Right renal pelvis (tissue), 4 donors: Measurements from ENCODE around the gene C8G. TPM values are rescaled to one million over a fixed set of nuclear protein-coding genes. Genes with fewer than 3 reads are reported as not detected.

Experiments
- DNase-seq, 4 donors: peaks; one replicate each; pipeline ENCODE4 v3.0.0-alpha.2; 2013; ENCODE audit warnings: low read depth in 4 of 4, low spot score in 3 of 4, missing footprints in 1 of 4
- polyA plus RNA-seq, 4 donors: library from polyadenylated mRNA; unstranded; fragments of 120-200 nt; gene quantifications; one replicate each; pipeline ENCODE4 v1.2.1, GENCODE V29; 2013; ENCODE audit not compliant: insufficient read length in 4 of 4

Gene C8G
- polyA plus RNA-seq, 4 donors, result 0.36 to 1.1 (median 0.90) TPM

DNA sequence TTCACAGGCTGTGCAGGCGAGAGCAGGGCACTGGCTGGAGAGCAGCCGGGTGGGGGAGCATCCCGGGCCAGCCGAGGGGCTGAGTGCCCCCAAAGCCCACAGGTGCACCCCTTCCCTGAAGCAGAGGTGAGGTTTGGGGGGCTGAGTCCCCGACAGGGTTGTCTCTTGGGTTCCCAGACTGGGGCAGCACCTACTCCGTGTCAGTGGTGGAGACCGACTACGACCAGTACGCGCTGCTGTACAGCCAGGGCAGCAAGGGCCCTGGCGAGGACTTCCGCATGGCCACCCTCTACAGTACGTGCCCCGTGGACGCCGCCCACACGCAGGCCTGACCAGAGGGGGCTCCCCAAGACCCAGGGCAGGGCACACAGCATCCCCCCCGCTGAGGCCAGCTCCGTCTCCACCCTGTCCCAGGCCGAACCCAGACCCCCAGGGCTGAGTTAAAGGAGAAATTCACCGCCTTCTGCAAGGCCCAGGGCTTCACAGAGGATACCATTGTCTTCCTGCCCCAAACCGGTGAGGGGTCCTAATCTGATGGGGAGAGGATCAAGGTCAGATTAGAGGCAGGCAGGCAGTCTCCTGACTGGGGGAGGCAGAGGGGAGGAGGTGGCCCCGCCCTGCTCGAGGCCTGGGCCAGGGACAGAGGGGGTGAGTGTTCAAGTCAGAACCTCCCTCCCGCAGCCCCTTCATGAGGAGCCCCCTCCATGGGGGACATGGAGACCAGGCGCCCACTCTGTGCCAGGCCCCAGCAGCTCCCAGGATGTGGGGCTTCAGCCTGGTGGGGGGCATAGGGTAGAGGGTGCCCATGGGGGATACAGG, 34.9 kb downstream of the C8G start:
- no peak for DNase-seq

DNA sequence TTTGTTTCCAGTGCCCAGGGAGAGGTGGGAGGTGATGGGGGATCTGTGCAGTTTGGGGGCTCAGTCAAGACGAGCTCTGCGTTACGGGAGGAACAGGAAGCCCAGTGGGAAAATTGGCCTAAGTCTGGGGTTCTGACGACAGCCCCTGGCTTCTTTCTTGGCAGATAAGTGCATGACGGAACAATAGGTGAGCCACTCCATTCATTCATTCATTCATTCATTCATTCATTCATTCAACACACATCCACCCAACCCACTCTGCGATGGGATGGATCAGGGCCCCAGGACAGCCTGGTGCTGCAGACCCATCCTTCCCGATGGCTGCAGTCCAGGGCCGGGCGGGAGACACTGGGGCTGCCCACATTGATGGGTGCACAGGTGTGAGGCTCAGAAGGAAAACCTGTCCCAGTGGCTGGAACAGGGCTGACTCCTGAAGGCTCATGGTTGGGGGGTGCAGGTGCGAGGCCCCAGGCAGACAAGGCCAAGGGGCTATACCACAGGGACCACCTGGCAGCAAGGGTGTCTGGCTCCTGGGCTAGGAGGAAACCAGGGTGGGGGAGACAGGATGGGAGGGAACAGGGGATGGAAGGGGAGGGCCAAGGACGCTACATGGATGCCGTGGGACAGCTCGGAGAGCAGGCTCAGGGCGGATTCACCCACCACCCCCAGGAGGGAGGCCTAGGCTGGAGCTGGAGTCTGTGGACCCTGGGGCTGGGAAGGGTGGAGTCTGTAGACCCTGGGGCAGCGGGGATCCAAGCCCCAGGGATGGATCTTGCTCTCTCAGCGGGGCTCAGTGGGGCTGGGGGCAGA, 35.8 kb downstream of the C8G start:
- DNase-seq, result no peak

DNA sequence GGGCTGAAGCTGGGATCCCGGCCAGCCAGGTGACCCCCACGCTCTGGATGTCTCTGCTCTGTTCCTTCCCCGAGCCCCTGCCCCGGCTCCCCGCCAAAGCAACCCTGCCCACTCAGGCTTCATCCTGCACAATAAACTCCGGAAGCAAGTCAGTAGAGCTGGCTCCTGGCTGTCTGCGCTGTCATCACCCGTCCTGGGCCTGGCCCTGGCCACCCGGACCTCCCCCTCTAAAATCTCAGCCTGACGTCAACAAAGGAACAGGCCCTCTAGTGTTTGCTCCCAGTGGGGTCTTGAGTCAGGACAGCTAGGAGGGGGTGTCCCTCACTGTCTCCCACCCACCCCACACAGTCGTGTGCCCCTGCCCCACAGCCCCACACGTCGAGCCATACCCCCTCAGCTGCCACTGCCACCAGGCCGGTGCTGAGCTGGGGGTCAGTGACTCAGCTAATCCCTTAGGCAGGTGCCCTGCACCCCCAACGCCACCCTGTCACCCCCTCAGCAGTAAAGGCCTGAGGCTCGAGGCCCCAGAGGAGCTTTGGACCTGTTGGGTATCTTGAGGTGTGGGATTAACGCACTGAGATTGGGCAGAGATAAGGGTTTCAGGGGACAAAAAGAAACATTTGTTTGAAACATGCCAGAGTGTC, 36.7 kb downstream of the C8G start:
- DNase-seq, result no peak

DNA sequence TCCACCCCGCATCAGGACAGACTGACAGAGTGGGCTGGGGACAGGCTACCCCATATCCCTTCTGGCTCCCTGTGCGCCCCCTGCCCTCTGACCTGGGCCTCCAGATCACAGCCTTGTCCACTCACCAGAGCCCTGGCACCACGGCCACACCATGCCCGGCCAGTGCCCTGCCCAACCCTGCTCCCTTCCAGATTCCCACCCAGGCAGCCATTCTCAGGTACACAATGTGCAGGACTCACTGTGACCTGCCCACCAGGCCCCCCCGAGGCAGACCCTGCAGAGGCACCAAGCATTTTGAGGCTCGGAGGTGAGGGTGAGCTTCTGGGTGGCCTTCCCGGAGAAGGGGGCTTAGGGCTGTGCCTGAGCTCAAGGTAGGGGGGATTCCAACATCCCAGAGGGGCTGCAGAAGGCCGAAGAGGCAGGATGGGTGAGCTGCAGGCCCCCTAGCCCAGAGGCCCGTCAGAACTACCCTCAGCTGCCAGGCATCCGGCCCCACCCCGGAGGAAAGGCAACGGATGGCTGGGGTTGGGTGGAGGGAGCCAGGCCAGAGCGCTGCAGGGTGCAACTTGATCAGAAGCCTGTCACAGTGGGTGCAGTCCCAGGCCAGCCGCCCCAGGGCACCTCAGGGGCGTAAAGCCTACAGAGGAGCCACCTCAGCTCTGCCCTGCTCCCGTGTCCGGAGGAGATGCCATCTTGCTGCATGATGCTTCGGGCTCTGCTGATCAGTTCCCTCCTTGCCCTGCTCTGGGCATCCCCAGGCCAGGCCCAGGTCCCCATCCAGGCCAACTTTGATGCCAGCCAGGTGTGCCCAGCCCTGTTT, 37.4 kb downstream of the C8G start, which contains the start of gene LCNL1:
Gene LCNL1 (plus strand): TSS at position 762 of the 820 bp plus-strand sequence. CDS start 594 bp downstream, outside the sequence.
- no peak for DNase-seq

DNA sequence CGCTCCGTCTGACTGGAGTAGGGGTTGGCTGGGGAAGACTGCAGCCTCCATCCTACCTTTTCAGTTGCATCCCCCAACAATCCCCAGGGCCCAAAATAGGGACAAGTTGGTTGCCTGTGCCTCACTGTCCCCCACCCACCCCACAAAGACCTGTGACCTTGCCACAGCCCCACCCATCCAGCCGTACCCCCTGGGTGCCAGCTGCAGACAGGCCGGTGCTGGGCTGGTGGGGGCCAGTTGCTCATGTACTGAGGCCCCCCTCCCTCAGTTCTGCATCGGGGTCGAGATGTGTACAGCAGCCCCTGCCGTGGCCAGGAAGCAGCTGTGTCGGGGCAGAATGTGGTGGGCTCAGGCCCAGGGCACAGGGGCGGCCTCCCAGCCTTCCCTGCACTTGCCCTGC, 38.1 kb downstream of the C8G start:
- DNase-seq, result no peak

DNA sequence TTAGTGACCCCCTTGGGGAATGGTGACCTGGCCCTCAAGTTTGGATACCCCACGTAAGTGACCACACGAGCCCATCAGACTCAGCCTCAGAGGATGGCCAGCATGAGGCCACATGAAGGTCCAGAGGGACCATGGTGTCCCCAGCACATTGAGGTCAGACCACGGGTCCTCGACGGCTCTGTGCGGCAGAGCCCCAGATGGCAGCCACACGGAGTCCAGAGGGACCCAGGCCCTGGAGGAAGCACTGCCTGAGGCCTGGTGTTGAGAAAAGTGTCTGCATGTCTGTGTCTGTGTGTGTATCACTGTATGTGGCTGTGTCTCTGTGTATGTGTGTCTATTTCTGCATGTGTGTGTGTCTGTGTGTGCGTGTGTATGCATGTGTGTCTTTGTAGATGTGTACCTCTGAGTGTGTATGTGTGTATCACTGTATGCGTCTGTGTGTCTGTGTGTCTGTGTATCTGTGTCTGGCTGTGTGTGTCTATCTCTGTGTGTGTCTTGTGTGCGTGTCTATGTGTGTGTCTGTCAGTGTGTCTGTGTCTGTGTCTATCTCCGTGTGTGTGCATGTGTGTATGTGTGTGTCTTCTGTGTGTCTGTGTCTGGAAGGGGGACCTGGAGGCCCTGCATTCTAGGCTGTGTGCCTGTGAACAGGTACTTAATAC, 38.7 kb downstream of the C8G start:
- no peak for DNase-seq

DNA sequence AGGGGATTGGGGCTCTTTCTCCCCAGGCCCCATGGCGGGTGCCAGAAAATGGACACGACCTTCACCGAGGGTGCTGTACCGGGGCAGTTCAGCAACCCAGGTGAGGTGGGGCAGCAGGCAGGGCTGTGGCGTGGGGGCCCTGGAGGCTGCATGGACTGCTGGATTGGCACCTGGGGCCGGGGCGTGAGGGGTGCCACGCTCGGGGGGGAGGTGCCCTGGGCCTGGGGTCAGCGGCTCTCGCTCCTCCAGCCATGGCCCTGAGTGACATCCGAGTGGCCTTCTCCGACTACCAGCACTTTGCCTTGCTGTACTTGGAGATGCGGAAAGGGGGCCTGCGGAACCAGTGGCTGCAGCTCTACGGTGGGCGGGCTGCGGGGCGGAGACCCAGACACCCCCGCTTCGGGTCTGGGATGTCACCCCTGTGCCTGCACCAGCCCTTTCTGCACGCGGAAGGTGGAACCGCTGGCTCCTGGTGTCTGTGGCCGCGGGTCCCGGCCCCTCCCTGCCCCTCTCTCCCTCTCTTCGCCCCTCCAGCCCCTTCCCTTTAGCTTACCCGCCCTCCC, 39.5 kb downstream of the C8G start:
- DNase-seq, result no peak

DNA sequence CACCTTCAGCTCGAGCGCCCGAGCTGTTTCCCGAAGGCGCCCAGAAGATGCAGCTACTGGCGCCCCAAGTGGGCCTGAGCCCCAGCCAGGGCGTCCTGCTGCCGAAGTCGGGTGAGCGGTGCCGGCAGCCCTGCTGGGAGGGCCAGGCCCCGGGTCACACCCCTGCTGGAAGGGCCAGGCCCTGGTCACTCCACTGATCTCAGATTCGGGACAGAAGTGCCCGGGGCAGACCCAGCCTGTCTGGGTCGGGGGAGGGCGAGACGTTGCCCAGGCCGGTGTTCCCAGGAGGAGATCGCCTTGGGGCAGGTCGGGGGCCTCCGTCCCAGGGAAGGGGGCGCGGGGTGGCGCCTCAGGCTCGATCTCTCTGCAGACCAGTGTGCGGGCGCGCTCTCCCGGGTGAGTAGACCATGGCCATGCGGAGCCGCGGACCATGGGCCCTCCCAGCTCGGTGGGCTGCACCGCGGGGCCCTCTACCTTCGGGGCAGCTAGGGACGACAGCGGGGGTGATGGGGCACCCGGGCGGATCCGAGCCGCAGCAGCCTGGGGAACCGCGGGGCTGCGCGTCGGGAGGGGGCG, 40.1 kb downstream of the C8G start:
- DNase-seq, result no peak

DNA sequence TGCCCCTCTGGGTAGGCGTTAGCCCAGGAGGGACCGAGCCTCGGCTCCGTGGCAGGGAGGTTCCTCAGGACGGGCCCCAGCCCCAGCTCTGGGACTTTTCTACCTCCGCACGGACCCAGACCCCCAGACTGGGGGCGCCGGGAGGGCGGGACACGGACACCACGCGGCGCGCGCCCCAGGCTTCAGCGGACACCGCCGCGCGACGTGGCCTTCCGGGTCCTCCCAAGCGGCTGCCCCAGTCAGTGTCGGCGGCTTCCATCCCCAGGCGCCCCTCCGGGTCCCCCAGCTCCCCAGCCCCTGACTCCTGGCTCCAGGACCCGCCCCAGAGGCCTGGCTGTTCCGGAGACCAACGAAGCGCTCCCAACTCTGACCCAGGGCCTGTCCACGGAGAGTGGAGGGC, 40.8 kb downstream of the C8G start:
- DNase-seq, result no peak

DNA sequence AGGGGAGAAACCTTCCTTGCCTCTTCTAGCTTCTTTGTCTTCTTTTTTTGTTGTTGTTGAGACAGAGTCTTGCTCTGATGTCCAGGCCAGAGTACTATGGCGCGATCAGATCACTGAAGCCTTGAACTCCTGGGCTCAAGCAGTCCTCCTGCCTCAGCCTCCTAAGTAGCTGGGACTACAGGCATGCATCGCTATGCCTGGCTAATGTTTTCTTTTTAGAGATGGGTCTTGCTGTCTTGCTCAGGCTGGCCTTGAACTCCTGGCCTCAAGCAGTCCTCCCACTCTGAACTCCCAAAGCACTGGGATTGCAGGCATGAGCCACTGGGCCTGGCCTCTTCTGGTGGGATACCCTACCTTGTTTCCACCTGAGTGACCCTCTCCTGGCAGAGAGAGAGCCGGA, 43.8 kb downstream of the C8G start:
- no peak for DNase-seq

DNA sequence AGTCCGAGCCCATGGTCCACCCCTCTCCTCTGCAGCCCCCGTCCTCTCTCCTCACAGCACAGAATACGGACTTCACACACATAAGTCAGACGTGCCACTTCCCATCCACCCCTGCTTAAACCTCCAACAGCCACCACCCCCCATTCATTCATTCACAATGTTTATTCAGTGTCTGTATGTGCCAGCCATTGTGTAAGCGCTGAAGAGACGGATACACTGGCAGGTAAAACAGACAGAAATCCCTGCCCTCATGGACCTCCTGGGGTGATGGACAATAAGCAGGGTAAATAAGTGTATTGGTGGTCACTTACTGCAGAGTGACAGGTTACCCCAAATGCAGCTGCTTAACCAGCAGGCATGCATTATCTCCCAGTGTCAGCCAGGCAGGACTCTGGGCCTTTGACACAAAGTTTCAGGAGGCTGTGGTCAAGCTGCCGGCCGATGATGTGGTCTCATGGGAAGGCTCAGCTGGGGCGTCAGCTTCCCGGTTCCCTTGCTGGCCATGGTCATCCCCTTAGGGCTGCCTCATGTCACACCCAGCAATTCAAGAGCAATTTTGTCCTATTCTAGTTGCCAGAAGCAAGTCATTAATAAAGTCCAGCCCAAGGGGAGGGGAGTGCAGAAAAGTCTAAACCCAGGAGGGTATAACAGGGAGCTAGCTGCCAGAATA, 45.3 kb downstream of the C8G start:
- DNase-seq, result no peak

DNA sequence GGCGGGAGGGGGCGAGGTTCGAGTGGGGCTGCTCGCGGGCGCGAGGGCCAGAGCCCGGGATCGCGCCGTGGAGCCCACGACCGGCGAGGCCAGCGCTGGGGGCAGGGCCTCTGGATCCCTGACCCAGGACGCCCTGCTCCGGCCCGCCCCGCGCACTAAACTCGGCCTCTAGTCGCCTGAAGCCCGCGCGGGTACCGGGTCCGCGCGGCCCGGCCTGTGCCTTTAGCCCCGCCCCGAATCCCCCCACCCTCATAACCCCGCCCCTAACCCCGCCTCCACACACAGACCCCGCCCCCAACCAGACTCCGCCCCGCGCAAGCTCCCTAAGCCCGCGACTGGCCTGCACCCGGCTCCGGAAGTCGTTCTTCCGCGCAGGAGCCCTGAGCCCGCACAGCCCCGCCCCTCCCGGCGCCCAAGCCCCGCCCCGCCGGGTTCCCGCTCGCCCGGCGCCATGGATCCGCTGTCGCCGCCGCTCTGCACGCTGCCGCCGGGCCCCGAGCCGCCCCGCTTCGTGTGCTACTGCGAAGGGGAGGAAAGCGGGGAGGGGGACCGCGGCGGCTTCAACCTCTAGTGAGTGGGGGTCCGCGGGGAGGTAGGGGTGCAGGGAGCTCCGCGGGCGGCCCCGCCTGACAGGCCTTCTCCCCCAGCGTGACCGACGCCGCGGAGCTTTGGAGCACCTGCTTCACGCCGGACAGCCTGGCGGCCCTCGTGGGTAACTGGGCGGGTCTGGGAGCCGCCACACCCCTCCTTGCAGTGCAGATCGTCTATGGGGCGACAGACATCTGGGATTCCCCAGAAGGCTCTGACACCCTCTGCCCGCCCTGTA, 47.2 kb downstream of the C8G start, which contains the start of gene PAXX:
Gene PAXX (plus strand): TSS at position 430 of the 826 bp plus-strand sequence. CDS start 22 bp downstream, at position 452.
- peak; percentile 60 to 69 (median 67) for DNase-seq

DNA sequence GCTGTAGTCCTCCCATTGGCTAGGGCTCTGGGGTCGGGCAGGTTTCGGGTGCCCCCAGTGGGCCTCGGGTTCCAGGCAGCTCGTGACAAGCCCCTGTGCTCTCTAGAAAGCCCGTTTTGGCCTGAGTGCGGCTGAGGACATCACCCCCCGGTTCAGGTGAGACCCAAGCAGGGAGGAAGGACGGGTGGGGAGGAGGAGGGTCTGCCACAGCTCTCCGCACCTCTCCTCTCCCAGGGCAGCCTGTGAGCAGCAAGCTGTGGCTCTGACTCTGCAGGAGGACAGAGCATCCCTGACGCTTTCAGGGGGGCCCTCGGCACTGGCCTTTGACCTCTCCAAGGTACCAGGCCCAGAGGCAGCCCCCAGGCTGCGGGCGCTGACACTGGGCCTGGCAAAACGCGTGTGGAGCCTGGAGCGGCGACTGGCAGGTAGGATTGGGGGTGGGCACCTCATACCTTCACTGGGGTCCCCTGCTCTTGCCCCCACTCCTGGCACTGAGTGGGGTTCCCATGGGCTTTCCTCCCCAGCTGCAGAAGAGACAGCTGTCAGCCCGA, 47.9 kb downstream of the C8G start:
- DNase-seq, result no peak

DNA sequence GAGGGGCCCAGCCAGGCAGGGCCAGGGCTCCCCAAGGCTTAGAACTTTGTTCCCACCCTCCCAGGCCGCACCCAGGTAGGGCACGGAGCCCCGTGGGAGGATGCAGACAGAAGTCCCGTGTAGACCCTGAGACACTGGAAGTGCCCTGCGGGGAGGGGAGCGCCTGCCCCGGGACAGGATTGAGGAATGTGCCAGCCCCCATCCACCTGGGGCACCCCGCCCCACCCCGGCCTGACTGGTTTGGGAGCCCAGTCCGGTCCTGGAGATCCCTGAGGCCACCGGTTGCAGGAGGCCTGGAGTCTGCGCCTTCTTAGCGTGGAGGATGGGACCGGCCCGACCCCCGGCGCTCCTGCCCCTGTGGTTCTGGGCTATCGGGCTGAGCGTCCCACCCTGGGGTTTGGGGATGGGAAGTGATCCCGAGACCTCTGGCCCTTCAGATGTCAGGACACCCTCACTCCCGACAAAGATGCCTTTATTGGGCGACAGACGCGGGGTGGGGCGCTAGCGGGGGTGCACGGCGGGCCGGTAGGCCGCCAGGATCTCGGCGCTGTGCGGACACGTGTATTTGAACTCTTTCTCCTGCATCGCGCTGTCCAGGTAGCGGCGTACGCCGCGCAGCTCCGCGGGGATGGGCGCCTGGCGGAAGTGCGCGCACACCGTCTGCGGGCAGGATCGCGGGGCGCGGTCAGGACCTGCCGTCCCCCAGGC, 49.3 kb downstream of the C8G start:
- no peak for DNase-seq

DNA sequence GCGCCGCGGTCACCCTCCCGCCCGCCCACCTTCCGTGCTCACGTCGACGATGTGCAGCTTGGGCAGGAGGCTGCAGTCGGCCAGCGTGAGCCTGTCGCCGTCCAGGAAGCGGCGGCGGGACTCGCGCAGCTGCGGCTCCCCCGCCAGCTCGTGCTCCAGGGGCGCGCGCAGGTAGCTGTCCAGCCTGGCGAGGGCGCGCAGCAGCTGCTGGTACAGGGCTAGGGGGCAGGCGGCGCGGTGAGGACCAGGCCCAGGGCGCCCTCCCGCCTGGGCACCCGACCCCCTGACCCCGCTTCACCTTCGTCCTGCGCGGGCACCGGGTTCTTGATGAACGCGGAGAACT, 49.8 kb downstream of the C8G start:
- no peak for DNase-seq

DNA sequence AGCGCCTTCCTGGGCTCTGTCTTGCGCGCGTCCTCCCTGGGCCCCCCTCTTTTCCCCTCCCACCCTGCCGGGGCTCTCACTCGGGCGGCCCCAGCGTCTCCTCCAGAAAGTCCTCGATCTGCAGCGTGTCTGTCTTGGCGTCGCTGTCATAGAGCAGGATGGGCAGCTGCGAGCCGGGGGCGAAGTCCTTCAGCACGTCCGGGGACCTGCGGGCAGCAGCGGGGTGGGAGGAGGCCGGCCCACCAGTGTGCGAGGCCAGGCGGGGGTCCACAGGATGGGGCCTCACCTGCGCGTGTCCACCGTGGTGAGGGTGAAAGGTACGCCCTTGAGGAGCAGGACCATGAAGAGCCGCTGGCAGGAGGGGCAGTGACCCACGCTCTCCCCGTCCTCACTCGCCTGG, 50.3 kb downstream of the C8G start:
- no peak for DNase-seq

DNA sequence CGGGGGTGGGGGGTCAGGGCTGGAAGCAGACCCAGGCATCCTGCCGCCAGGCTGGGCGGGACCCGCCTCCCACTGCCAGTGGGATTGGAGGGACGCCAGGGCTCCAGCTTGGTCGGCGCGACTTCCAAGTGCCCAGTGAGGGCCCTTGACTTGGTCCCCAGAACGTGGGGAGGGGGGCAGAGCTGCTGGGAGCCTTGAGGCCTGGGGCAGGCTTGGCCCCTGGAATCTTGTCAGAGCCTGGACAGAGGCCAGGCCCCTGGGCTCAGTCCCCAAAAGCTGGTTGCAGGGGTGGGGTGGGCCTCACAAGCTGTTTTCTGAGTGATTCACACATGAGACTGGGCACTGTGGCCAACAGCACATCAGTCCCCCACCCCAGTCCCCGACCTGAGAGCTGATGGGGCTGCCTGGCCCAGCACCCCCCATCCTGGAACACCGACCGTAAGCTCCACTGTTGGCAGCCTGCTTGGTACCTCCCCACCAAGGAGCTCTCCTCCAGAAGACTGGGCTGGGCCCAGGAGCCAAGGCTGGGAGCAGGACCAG, 50.8 kb downstream of the C8G start:
- DNase-seq, result no peak
